HCT116 (cell line): ENCODE measurements around the gene CCDC83. TPM values are rescaled to one million over a fixed set of nuclear protein-coding genes. Genes with fewer than 3 reads are reported as not detected.

ENCODE experiments used
- ATAC-seq: fragments of 200-7000 bp; cut with Tn5 transposase; 2 replicates; pipeline ENCODE4 v1.9.1; 2020; ENCODE audit warnings: mild to moderate bottlenecking, moderate library complexity
- BruUV-seq: library from RNA; stranded (reverse); fragments of 400-500 nt; replicated peaks from 2 replicates; lab custom pipeline; 2021; lab: Mats Ljungman, UMichigan
- CTCF ChIA-PET: fragments of 300-600 bp; sonication (Branson Sonifier 250); formaldehyde crosslinking; loops from one replicate; lab custom pipeline; 2021; ENCODE audit warnings: antibody characterized with exemption; lab: Charles Lee
- POLR2A ChIA-PET: fragments of 300-600, 350-600 bp; sonication (Branson Sonifier 250); formaldehyde crosslinking; loops from one replicate; lab custom pipeline; 2021; ENCODE audit warnings: antibody characterized with exemption; lab: Charles Lee
- RAD21 ChIA-PET, 2 experiments: fragments of 300-600 bp; sonication (Branson Sonifier 250); formaldehyde crosslinking; loops; one replicate each; lab custom pipeline; 2023; ENCODE audit warnings: low total read pairs in 2 of 2; ENCODE audit not compliant: uncharacterized antibody in 2 of 2, unreplicated experiment in 2 of 2, low non-redundant PET in 1 of 2; lab: Charles Lee
- DNase-seq: peaks from one replicate; pipeline ENCODE4 v3.0.0-alpha.2; 2010; ENCODE audit warnings: low read depth, low spot score
- H2AFZ ChIP-seq: fragments of 200-600 bp; shearing (Covaris generic), sonication (generic); 2 replicates; pipeline ENCODE4 v1.6.1; 2017; ENCODE audit warnings: low read depth, mixed run types, mixed read lengths, antibody characterized with exemption, low read length; ENCODE audit not compliant: poor library complexity, severe bottlenecking
- H3K27ac ChIP-seq: 2 replicates; pipeline ENCODE4 v1.5.1; 2012; ENCODE audit warnings: low read depth, low read length
- H3K27me3 ChIP-seq: fragments of 200-600 bp; sonication (generic); 2 replicates; pipeline ENCODE4 v1.6.1; 2016; ENCODE audit warnings: mixed run types, low read length, mixed read lengths; ENCODE audit not compliant: insufficient read depth
- H3K36me3 ChIP-seq, 2 experiments: fragments of 200-500 bp in 1 of 2; fragments of 200-600 bp in 1 of 2; sonication (Bioruptor generic) in 1 of 2; sonication (generic) in 1 of 2; 2 replicates each; pipeline versions ENCODE4 v1.5.1 to v1.6.1; 2014 to 2016; ENCODE audit warnings: low read length in 2 of 2, inconsistent platforms in 1 of 2, mixed read lengths in 1 of 2, mixed run types in 1 of 2; ENCODE audit not compliant: insufficient read depth in 2 of 2, control insufficient read depth in 1 of 2
- H3K4me1 ChIP-seq, 2 experiments: fragments of 200-600 bp in 1 of 2; sonication (generic) in 1 of 2; 2 replicates each; pipeline versions ENCODE4 v1.5.1 to v1.6.1; 2012 to 2017; ENCODE audit warnings: low read length in 2 of 2, inconsistent platforms in 1 of 2, mild to moderate bottlenecking in 1 of 2, mixed read lengths in 1 of 2, mixed run types in 1 of 2, moderate library complexity in 1 of 2; ENCODE audit not compliant: insufficient read depth in 2 of 2, control insufficient read depth in 1 of 2
- H3K4me2 ChIP-seq: fragments of 200-600 bp; sonication (generic); 2 replicates; pipeline ENCODE4 v1.6.1; 2017; ENCODE audit warnings: mixed run types, low read length, mixed read lengths
- H3K4me3 ChIP-seq, 2 experiments: fragments of 200-600 bp in 1 of 2; sonication (generic) in 1 of 2; replicated peaks in 1 of 2; 2 replicates each; pipeline ENCODE4 v1.5.1; 2011 to 2016; ENCODE audit warnings: low read length in 2 of 2, control low read depth in 1 of 2, low read depth in 1 of 2, mild to moderate bottlenecking in 1 of 2, mixed read lengths in 1 of 2, mixed run types in 1 of 2
- H3K79me2 ChIP-seq: fragments of 200-600 bp; sonication (generic); 2 replicates; pipeline ENCODE4 v1.6.1; 2017; ENCODE audit warnings: mild to moderate bottlenecking, mixed run types, low read length, moderate library complexity, mixed read lengths; ENCODE audit not compliant: insufficient read depth
- H3K9ac ChIP-seq: fragments of 200-600 bp; sonication (generic); 2 replicates; pipeline ENCODE4 v1.6.1; 2016; ENCODE audit warnings: low read length, mixed read lengths
- H3K9me2 ChIP-seq: fragments of 200-600 bp; sonication (generic), shearing (Covaris generic); 2 replicates; pipeline ENCODE4 v1.6.1; 2017; ENCODE audit warnings: mixed run types, mild to moderate bottlenecking, moderate library complexity; ENCODE audit not compliant: insufficient read depth
- H3K9me3 ChIP-seq, 2 experiments: fragments of 200-500 bp in 1 of 2; fragments of 200-600 bp in 1 of 2; sonication (Bioruptor generic) in 1 of 2; sonication (generic) in 1 of 2; 2 replicates each; pipeline ENCODE4 v1.6.1; 2014 to 2017; ENCODE audit warnings: low read length in 2 of 2, mixed read lengths in 2 of 2, inconsistent platforms in 1 of 2, low read depth in 1 of 2, mild to moderate bottlenecking in 1 of 2, mixed run types in 1 of 2, moderate library complexity in 1 of 2; ENCODE audit not compliant: control insufficient read depth in 1 of 2, insufficient read depth in 1 of 2
- H4K20me1 ChIP-seq: fragments of 200-600 bp; sonication (generic), shearing (Covaris generic); 2 replicates; pipeline ENCODE4 v1.6.1; 2017; ENCODE audit warnings: mixed run types, mild to moderate bottlenecking, moderate library complexity; ENCODE audit not compliant: insufficient read depth
- CBX3 ChIP-seq: IDR thresholded peaks from 2 replicates; pipeline ENCODE4 v1.6.1; 2012; ENCODE audit warnings: low read depth
- ELF1 ChIP-seq: IDR thresholded peaks from 2 replicates; pipeline ENCODE4 v1.6.1; 2012; ENCODE audit warnings: low read depth, borderline replicate concordance
- POLR2AphosphoS5 ChIP-seq: IDR thresholded peaks from 2 replicates; pipeline ENCODE4 v1.6.1; 2011; ENCODE audit warnings: mild to moderate bottlenecking, low read depth, low read length, moderate library complexity
- RAD21 ChIP-seq: IDR thresholded peaks from 2 replicates; pipeline ENCODE4 v1.6.1; 2012; ENCODE audit warnings: low read depth, mild to moderate bottlenecking
- SRF ChIP-seq: IDR thresholded peaks from 2 replicates; pipeline ENCODE4 v1.6.1; 2012; ENCODE audit warnings: low read depth
- TCF7L2 ChIP-seq: IDR thresholded peaks from 2 replicates; pipeline ENCODE4 v1.7.0; 2011; ENCODE audit warnings: borderline replicate concordance, inconsistent platforms; ENCODE audit not compliant: insufficient read depth, insufficient read length; ENCODE audit errors: extremely low read depth
- ZFX ChIP-seq: fragments of 450-650 bp; IDR thresholded peaks from 2 replicates; pipeline ENCODE4 v1.6.1; 2017
- intact Hi-C: fragments of 100-400 bp; cut with micrococcal nuclease; formaldehyde crosslinking; loops from 2 replicates; pipeline ENCODE4 v1.10.0; 2022
- total RNA-seq: library from RNA; stranded (reverse); gene quantifications from one replicate; pipeline ENCODE4 v1.2.1, GENCODE V29; 2021; ENCODE audit not compliant: unreplicated experiment
- TF ChIP-seq, protein P1 (sequence below): IDR thresholded peaks from 2 replicates; pipeline ENCODE4 v1.6.1; 2012
- TF ChIP-seq, protein P2 (sequence below): IDR thresholded peaks from 2 replicates; pipeline ENCODE4 v1.6.1; 2012
- TF ChIP-seq, protein P3 (sequence below), 3 experiments: fragments of 200-600 bp in 1 of 3; sonication (generic) in 1 of 3; IDR thresholded peaks in 2 of 3; conservative IDR thresholded peaks in 1 of 3; 2 replicates each; pipeline ENCODE4 v1.5.1; 2012 to 2017; ENCODE audit warnings: low read depth in 2 of 3, low read length in 2 of 3, antibody characterized with exemption in 1 of 3, borderline replicate concordance in 1 of 3, control low read depth in 1 of 3, mild to moderate bottlenecking in 1 of 3, mixed read lengths in 1 of 3, mixed run types in 1 of 3, moderate library complexity in 1 of 3; ENCODE audit not compliant: insufficient read depth in 1 of 3

The CCDC83 gene
- total RNA-seq, 1 experiment from 2014 or later = not detected

DNA sequence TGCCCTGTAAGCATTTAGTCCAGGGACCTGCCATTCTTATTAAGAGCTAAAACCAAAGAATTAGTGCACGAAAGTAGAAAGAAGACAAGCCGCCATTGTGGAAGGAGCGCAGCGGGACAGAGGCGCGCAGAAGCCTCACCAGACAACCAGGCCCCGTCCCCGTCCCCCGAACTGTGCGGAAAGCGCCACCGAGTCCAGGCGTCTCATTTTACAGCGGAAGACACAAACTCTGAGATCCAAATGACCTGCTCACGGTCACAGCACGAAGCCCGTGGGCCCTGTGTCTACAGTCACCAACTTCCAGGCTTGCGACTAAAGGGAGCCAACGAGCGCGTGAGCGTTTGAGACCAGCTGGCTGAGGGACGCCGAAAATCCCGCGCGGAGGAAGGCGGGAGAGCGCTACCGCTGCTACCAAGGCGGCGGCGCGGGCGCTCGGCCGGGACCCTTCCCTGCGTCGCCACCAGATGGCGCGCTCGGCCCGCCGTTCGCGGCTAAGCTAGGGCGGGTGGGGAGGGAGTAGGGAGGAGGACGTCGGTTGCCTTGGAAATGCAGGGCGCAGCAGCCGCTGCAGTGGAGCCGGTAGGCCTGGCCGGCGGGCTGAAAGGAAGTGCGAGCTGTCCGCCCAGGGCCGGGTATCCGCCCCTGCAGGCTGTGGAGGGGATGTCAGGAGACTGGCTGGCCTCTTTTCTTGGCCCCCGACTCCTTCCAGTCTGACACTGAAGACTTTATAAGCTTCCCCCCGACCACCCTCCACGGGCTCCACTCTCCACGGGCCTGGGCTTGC, 434 bp upstream of the CCDC83 start:
- no peaks in the 10 kb centered on the region for H4K20me1 ChIP-seq
- no peaks in the 10 kb centered on the region for H3K79me2 ChIP-seq
- H3K9me2 ChIP-seq = no peaks in the 10 kb centered on the region; the same call in 1 of the 2 replicates
- intact Hi-C loops = loop anchor here (1.0 to 10.0 kb wide), 7 partner anchors 188 to 963 kb away; no protein-coding TSS in a partner anchor
- ATAC-seq = peak; percentile 97
- H3K9me3 ChIP-seq = no peaks in the 10 kb centered on the region
- peaks cover 2 to 14% of the 10 kb centered on the region in 2 experiments; a peak in 3 of 4 replicates for H3K4me1 ChIP-seq
- TF ChIP-seq SRF (no peak), CBX3 (peak; percentile 23; the same call in 1 of the 2 replicates), ZFX (peak; percentile 28; the same call in 1 of the 2 replicates), RAD21 (peak; percentile 99), POLR2AphosphoS5 (no peak), ELF1 (no peak), TCF7L2 (peak; percentile 47)
- TF ChIP-seq, protein P1, sequence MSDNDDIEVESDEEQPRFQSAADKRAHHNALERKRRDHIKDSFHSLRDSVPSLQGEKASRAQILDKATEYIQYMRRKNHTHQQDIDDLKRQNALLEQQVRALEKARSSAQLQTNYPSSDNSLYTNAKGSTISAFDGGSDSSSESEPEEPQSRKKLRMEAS = peak; percentile 78
- TF ChIP-seq, protein P2, sequence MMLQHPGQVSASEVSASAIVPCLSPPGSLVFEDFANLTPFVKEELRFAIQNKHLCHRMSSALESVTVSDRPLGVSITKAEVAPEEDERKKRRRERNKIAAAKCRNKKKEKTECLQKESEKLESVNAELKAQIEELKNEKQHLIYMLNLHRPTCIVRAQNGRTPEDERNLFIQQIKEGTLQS = no peak
- TF ChIP-seq, protein P3, sequence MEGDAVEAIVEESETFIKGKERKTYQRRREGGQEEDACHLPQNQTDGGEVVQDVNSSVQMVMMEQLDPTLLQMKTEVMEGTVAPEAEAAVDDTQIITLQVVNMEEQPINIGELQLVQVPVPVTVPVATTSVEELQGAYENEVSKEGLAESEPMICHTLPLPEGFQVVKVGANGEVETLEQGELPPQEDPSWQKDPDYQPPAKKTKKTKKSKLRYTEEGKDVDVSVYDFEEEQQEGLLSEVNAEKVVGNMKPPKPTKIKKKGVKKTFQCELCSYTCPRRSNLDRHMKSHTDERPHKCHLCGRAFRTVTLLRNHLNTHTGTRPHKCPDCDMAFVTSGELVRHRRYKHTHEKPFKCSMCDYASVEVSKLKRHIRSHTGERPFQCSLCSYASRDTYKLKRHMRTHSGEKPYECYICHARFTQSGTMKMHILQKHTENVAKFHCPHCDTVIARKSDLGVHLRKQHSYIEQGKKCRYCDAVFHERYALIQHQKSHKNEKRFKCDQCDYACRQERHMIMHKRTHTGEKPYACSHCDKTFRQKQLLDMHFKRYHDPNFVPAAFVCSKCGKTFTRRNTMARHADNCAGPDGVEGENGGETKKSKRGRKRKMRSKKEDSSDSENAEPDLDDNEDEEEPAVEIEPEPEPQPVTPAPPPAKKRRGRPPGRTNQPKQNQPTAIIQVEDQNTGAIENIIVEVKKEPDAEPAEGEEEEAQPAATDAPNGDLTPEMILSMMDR (IDR thresholded peaks at IDR 0.05 in 2 of 3, conservative IDR thresholded peaks at IDR 0.05 in 1 of 3; ENCODE audit: borderline replicate concordance in 1 of 3, insufficient read depth in 1 of 3, low read depth in 2 of 3, low read length in 2 of 3) = peak; percentile 56 to 91 (median 58)
- peak overlapping the region; percentile 84 for H3K4me2 ChIP-seq
- ChIA-PET POLR2A (interaction anchor here (0.7 to 1.0 kb wide), 2 partner anchors 76 to 437 kb away, joined by 3 to 5 read pairs; no protein-coding TSS in a partner anchor), RAD21 (interaction anchor here (0.6 to 1.0 kb wide), 9 partner anchors 10 to 434 kb away, joined by 3 to 7 read pairs (median 4); no protein-coding TSS in a partner anchor), CTCF (interaction anchor here (0.6 to 2.2 kb wide), 21 partner anchors 10 to 753 kb away, joined by 3 to 23 read pairs (median 4); partner anchors contain the start of genes EED and TMEM126A)
- no peaks in the 10 kb centered on the region for H3K27me3 ChIP-seq
- H3K4me3 ChIP-seq = peak overlapping the region; percentile 25 to 50
- no peak overlapping the region for H3K27ac ChIP-seq
- peak overlapping the region; percentile 37 for H3K9ac ChIP-seq
- no peaks in the 10 kb centered on the region for H3K36me3 ChIP-seq
- H2AFZ ChIP-seq = peak overlapping the region; percentile 96
- peak; percentile 72 for DNase-seq
- no TSS peak for BruUV-seq
